Measurements from ENCODE around the gene NEGR1. TPM values are rescaled to one million over a fixed set of nuclear protein-coding genes. Genes with fewer than 3 reads are reported as not detected.

NEGR1 gene
- under 0.01 and 0.07 TPM in 2 replicates for total RNA-seq

GRCh38 chr1:72282271-72283021, at the start of gene NEGR1:
Gene NEGR1, minus strand, starts transcription at chr1:72282539.

